GM23338 (cell line): Measurements from ENCODE around the gene KDM7A. TPM values are rescaled to one million over a fixed set of nuclear protein-coding genes. Genes with fewer than 3 reads are reported as not detected.

Source experiments
- ATAC-seq: fragments of 200-7000 bp; cut with Tn5 transposase; 3 replicates; pipeline ENCODE4 v1.9.1; 2020
- DNase-seq: peaks from one replicate; pipeline ENCODE4 v3.0.0-alpha.2; 2015; ENCODE audit warnings: low spot score
- H2AFZ ChIP-seq: fragments of 200-600 bp; sonication (generic); 2 replicates; pipeline ENCODE4 v1.8.0; 2016; ENCODE audit warnings: antibody characterized with exemption, mild to moderate bottlenecking, moderate library complexity
- H3F3A ChIP-seq: fragments of 200-600 bp; sonication (generic); replicated peaks from 2 replicates; pipeline ENCODE4 v1.8.0; 2017; ENCODE audit warnings: antibody characterized with exemption, mixed run types, low read depth
- H3K27ac ChIP-seq: fragments of 200-600 bp; sonication (generic); 2 replicates; pipeline ENCODE4 v1.6.1; 2016; ENCODE audit warnings: low read depth
- H3K27me3 ChIP-seq: fragments of 200-600 bp; sonication (generic); 2 replicates; pipeline ENCODE4 v1.8.0; 2016; ENCODE audit warnings: mild to moderate bottlenecking, mixed run types, moderate library complexity; ENCODE audit not compliant: insufficient read depth
- H3K36me3 ChIP-seq: fragments of 200-600 bp; sonication (generic); 2 replicates; pipeline ENCODE4 v1.8.0; 2016; ENCODE audit warnings: mild to moderate bottlenecking; ENCODE audit not compliant: insufficient read depth
- H3K4me1 ChIP-seq: fragments of 200-600 bp; sonication (generic); 2 replicates; pipeline ENCODE4 v1.8.0; 2016; ENCODE audit warnings: mild to moderate bottlenecking, moderate library complexity; ENCODE audit not compliant: insufficient read depth
- H3K4me2 ChIP-seq: fragments of 200-600 bp; sonication (generic); 2 replicates; pipeline ENCODE4 v1.7.1; 2017; ENCODE audit warnings: mixed run types
- H3K4me3 ChIP-seq: fragments of 200-600 bp; sonication (generic); 2 replicates; pipeline ENCODE4 v1.6.1; 2016; ENCODE audit warnings: mixed run types
- H3K79me2 ChIP-seq: fragments of 200-600 bp; sonication (generic); replicated peaks from 2 replicates; pipeline ENCODE4 v1.8.0; 2017; ENCODE audit warnings: mild to moderate bottlenecking; ENCODE audit not compliant: insufficient read depth
- H3K9me2 ChIP-seq: fragments of 200-600 bp; sonication (generic); 2 replicates; pipeline ENCODE4 v1.8.0; 2017; ENCODE audit not compliant: insufficient read depth
- H4K20me1 ChIP-seq: fragments of 200-600 bp; sonication (generic); replicated peaks from 2 replicates; pipeline ENCODE4 v1.8.0; 2017; ENCODE audit warnings: mild to moderate bottlenecking; ENCODE audit not compliant: insufficient read depth
- H3K27ac Mint-ChIP-seq: 2 replicates; pipeline ENCODE4 v1.8.0; 2020; ENCODE audit warnings: inconsistent platforms, mild to moderate bottlenecking, moderate library complexity, mixed read lengths
- H3K27me3 Mint-ChIP-seq: 3 replicates; pipeline ENCODE4 v1.8.0; 2022; ENCODE audit warnings: low read depth, mild to moderate bottlenecking, moderate library complexity, mixed read lengths, inconsistent platforms; ENCODE audit not compliant: insufficient read depth, poor library complexity
- H3K36me3 Mint-ChIP-seq: 3 replicates; pipeline ENCODE4 v1.8.0; 2021; ENCODE audit warnings: low read depth, mild to moderate bottlenecking, inconsistent platforms, moderate library complexity, mixed read lengths
- H3K4me1 Mint-ChIP-seq: 3 replicates; pipeline ENCODE4 v1.8.0; 2020; ENCODE audit warnings: mild to moderate bottlenecking, inconsistent platforms, mixed read lengths
- H3K4me3 Mint-ChIP-seq: 3 replicates; pipeline ENCODE4 v1.8.0; 2021; ENCODE audit warnings: moderate library complexity, mild to moderate bottlenecking, inconsistent platforms, mixed read lengths
- H3K9me3 Mint-ChIP-seq: 3 replicates; pipeline ENCODE4 v1.8.0; 2020; ENCODE audit warnings: moderate library complexity, mild to moderate bottlenecking, inconsistent platforms, mixed read lengths
- EZH2phosphoT487 ChIP-seq: fragments of 200-600 bp; sonication (generic); IDR thresholded peaks from one replicate; pipeline ENCODE4 v1.8.1; 2018; ENCODE audit warnings: antibody characterized with exemption; ENCODE audit not compliant: unreplicated experiment
- JUNB ChIP-seq: IDR thresholded peaks from one replicate; pipeline ENCODE4 v1.6.1; 2016; ENCODE audit warnings: antibody characterized with exemption; ENCODE audit not compliant: unreplicated experiment
- NANOG ChIP-seq: IDR thresholded peaks from 2 replicates; pipeline ENCODE4 v1.6.1; 2016; ENCODE audit warnings: antibody characterized with exemption, borderline replicate concordance
- polyA plus RNA-seq: library from polyadenylated mRNA; unstranded; fragments of >200 nt; fragmentation: Nextera tagmentation; extraction: Ambion mirVana; gene quantifications from 2 replicates; pipeline ENCODE4 v1.2.1, GENCODE V29; 2016
- total RNA-seq: library from RNA; depleted of rRNA; stranded (reverse); fragments of >200 nt; shearing (Covaris generic); gene quantifications from 2 replicates; pipeline ENCODE4 v1.2.3, GENCODE V29; 2014
- TF ChIP-seq, protein P1 (sequence below): fragments of 250-450 bp; sonication (Bioruptor Pico); IDR thresholded peaks from 2 replicates; pipeline ENCODE4 v1.5.0; 2020; ENCODE audit warnings: mild to moderate bottlenecking, moderate library complexity
- TF ChIP-seq, protein P2 (sequence below): IDR thresholded peaks from 2 replicates; pipeline ENCODE4 v1.6.1; 2016; ENCODE audit warnings: antibody characterized with exemption

KDM7A gene
- total and polyA plus RNA-seq, 2 experiments from 2014 or later: 2.3 to 10.8 TPM

DNA sequence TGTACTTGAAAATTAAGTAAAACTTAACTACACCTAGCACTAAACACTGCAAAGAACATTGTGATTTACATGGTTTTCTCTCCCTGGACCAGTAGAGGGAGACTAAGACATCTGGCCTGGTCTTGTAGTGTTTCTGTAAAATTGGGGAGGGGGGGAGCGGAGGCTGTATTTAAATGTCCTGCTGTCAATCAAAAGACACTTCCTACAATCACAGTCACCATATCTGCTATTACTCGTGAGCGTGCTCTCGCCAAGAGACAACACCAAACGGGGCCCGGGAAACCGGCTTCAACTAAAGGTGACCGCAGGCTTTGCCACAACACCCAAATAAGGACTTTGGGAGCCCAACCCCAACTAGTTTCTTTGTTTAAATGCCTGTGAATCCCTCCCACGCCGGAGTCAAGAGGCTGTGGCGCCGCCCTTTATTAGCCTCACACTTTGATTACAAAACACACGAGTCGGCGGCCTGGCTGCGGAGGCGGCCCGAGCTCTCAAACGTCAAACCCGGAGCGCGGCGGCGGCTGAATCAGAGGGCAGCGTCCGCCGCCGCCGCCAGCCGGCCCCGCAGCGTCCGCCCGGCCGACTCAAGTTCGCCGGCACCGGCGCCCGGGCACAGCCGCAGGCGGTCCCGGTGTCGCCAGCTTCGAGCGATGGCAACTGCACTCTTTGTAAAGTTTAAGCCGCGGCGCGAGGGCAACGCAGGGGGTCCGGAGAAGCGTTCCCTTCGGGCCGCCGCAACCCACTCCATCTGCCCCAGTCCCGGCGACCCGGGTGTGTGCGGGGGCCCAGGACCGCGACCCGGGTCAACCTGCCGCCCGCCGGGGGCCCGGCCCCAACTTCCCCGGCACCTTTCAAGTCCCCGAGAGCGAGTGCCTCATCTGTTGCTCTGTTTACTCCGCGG lies 1.3 kb downstream of the KDM7A start (continued):
- TF ChIP-seq, protein P1, sequence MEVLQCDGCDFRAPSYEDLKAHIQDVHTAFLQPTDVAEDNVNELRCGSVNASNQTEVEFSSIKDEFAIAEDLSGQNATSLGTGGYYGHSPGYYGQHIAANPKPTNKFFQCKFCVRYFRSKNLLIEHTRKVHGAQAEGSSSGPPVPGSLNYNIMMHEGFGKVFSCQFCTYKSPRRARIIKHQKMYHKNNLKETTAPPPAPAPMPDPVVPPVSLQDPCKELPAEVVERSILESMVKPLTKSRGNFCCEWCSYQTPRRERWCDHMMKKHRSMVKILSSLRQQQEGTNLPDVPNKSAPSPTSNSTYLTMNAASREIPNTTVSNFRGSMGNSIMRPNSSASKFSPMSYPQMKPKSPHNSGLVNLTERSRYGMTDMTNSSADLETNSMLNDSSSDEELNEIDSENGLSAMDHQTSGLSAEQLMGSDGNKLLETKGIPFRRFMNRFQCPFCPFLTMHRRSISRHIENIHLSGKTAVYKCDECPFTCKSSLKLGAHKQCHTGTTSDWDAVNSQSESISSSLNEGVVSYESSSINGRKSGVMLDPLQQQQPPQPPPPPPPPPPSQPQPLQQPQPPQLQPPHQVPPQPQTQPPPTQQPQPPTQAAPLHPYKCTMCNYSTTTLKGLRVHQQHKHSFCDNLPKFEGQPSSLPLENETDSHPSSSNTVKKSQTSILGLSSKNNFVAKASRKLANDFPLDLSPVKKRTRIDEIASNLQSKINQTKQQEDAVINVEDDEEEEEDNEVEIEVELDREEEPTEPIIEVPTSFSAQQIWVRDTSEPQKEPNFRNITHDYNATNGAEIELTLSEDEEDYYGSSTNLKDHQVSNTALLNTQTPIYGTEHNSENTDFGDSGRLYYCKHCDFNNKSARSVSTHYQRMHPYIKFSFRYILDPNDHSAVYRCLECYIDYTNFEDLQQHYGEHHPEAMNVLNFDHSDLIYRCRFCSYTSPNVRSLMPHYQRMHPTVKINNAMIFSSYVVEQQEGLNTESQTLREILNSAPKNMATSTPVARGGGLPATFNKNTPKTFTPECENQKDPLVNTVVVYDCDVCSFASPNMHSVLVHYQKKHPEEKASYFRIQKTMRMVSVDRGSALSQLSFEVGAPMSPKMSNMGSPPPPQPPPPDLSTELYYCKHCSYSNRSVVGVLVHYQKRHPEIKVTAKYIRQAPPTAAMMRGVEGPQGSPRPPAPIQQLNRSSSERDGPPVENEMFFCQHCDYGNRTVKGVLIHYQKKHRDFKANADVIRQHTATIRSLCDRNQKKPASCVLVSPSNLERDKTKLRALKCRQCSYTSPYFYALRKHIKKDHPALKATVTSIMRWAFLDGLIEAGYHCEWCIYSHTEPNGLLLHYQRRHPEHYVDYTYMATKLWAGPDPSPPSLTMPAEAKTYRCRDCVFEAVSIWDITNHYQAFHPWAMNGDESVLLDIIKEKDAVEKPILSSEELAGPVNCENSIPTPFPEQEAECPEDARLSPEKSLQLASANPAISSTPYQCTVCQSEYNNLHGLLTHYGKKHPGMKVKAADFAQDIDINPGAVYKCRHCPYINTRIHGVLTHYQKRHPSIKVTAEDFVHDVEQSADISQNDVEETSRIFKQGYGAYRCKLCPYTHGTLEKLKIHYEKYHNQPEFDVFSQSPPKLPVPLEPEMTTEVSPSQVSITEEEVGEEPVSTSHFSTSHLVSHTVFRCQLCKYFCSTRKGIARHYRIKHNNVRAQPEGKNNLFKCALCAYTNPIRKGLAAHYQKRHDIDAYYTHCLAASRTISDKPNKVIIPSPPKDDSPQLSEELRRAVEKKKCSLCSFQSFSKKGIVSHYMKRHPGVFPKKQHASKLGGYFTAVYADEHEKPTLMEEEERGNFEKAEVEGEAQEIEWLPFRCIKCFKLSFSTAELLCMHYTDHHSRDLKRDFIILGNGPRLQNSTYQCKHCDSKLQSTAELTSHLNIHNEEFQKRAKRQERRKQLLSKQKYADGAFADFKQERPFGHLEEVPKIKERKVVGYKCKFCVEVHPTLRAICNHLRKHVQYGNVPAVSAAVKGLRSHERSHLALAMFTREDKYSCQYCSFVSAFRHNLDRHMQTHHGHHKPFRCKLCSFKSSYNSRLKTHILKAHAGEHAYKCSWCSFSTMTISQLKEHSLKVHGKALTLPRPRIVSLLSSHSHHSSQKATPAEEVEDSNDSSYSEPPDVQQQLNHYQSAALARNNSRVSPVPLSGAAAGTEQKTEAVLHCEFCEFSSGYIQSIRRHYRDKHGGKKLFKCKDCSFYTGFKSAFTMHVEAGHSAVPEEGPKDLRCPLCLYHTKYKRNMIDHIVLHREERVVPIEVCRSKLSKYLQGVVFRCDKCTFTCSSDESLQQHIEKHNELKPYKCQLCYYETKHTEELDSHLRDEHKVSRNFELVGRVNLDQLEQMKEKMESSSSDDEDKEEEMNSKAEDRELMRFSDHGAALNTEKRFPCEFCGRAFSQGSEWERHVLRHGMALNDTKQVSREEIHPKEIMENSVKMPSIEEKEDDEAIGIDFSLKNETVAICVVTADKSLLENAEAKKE (CRISPR knock-in tag): no peak
- no peak for TF ChIP-seq EZH2phosphoT487

DNA sequence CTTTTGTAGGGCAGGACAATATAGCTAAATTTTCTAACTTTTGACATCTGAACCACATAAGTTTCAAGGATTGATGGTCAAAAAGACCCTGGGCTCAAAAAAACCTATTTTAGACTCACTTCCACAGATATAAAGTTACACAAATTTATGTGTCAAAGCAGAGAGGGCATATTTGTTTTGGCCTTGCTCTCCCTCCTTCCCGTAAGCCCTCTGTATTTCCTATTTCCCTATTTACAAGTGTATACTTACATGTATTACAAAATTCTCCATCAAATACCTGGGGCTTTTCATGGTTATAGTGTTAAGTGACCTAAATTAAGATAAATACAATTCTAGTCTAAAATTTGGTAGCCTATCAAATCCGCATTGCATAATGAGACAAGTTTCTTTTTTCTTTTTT lies 2.6 kb downstream of the KDM7A start:
- Mint-ChIP-seq H3K27me3 (peaks cover 25% of the 10 kb centered on the region), H3K9me3 (peaks cover 5% of the 10 kb centered on the region; the same call in 2 of the 3 replicates), H3K4me3 (no peak overlapping the region), H3K4me1 (peaks cover 18% of the 10 kb centered on the region), H3K27ac (no peak overlapping the region), H3K36me3 (no peaks in the 10 kb centered on the region)
- Histone ChIP-seq H2AFZ (no peak overlapping the region), H3K79me2 (peaks cover 55% of the 10 kb centered on the region), H3K4me2 (no peak overlapping the region), H4K20me1 (peaks cover 23% of the 10 kb centered on the region; the same call in 1 of the 2 replicates), H3F3A (no peaks in the 10 kb centered on the region; the same call in 1 of the 2 replicates), H3K9me2 (no peaks in the 10 kb centered on the region), H3K36me3 (no peaks in the 10 kb centered on the region), H3K4me1 (no peaks in the 10 kb centered on the region), H3K4me3 (no peak overlapping the region), H3K27ac (no peak overlapping the region), H3K27me3 (peaks cover 18% of the 10 kb centered on the region)
- no peak for ATAC-seq
- TF ChIP-seq, protein P2, sequence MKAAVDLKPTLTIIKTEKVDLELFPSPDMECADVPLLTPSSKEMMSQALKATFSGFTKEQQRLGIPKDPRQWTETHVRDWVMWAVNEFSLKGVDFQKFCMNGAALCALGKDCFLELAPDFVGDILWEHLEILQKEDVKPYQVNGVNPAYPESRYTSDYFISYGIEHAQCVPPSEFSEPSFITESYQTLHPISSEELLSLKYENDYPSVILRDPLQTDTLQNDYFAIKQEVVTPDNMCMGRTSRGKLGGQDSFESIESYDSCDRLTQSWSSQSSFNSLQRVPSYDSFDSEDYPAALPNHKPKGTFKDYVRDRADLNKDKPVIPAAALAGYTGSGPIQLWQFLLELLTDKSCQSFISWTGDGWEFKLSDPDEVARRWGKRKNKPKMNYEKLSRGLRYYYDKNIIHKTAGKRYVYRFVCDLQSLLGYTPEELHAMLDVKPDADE: no peak
- TF ChIP-seq JUNB: no peak
- no peak for TF ChIP-seq NANOG
- TF ChIP-seq EZH2phosphoT487: no peak
- no peak for DNase-seq
